Ascending aorta (tissue), 2 donors: Measurements from ENCODE around the gene ATXN1. TPM values are rescaled to one million over a fixed set of nuclear protein-coding genes. Genes with fewer than 3 reads are reported as not detected.
A peak's percentile ranks its signal among the peaks of the same experiment; 100 is the strongest.

Experiments
- DNase-seq, 2 donors: peaks; one replicate each; pipeline ENCODE4 v3.0.0-alpha.2; 2019; ENCODE audit warnings: low spot score in 2 of 2
- H3K27ac ChIP-seq, 2 donors: fragments of 200-600 bp; sonication (generic); one replicate each; pipeline ENCODE4 v1.5.1; 2016 to 2017; ENCODE audit warnings: mild to moderate bottlenecking in 1 of 2
- H3K27me3 ChIP-seq: fragments of 200-600 bp; sonication (generic); one replicate; pipeline ENCODE4 v1.5.1; 2017
- H3K36me3 ChIP-seq, 2 donors: fragments of 200-600 bp; sonication (generic); one replicate each; pipeline ENCODE4 v1.5.1; 2016
- H3K4me1 ChIP-seq, 2 donors: fragments of 200-600 bp; sonication (generic); one replicate each; pipeline ENCODE4 v1.5.1; 2016 to 2017; ENCODE audit warnings: mild to moderate bottlenecking in 1 of 2
- H3K4me3 ChIP-seq, 2 donors: fragments of 200-600 bp; sonication (generic); one replicate each; pipeline ENCODE4 v1.5.1; 2016 to 2017; ENCODE audit warnings: mild to moderate bottlenecking in 1 of 2
- H3K9me3 ChIP-seq, 2 donors: fragments of 200-600 bp; sonication (generic); one replicate each; pipeline ENCODE4 v1.5.1; 2016
- CTCF ChIP-seq, 3 experiments: fragments of 200-600 bp in 2 of 3; fragments of 450-650 bp in 1 of 3; sonication (generic) in 2 of 3; IDR thresholded peaks; one replicate each; pipeline ENCODE4 v1.5.1; 2016 to 2019; ENCODE audit warnings: antibody characterized with exemption in 3 of 3, mild to moderate bottlenecking in 1 of 3, moderate library complexity in 1 of 3
- intact Hi-C: fragments of 100-400 bp; cut with DNase I; formaldehyde crosslinking; loops from one replicate; pipeline ENCODE4 v1.15.1; 2023
- total RNA-seq: library from RNA; depleted of rRNA; stranded (reverse); fragments of >200 nt; gene quantifications from one replicate; pipeline ENCODE4 v1.1.0, GENCODE V29; 2016

ATXN1 gene
- total RNA-seq, 1 donor from 2014 or later = 68.3 TPM

- no peaks in the 10 kb centered on the region for H3K27me3 ChIP-seq
- no peak for TF ChIP-seq CTCF (IDR thresholded peaks at IDR 0.05)
- peaks cover 4 to 34% of the 10 kb centered on the region in 2 donors for H3K36me3 ChIP-seq
- no peak overlapping the region for H3K4me3 ChIP-seq
- no peak overlapping the region for H3K27ac ChIP-seq
- H3K9me3 ChIP-seq = no peaks in the 10 kb centered on the region
- intact Hi-C loops = no loop called here
- DNase-seq = no peak
- peaks cover 0 to 3% of the 10 kb centered on the region in 2 donors for H3K4me1 ChIP-seq
Measured at GRCh38 chr6:16284472-16284871, 476.8 kb downstream of the ATXN1 start.

DNA sequence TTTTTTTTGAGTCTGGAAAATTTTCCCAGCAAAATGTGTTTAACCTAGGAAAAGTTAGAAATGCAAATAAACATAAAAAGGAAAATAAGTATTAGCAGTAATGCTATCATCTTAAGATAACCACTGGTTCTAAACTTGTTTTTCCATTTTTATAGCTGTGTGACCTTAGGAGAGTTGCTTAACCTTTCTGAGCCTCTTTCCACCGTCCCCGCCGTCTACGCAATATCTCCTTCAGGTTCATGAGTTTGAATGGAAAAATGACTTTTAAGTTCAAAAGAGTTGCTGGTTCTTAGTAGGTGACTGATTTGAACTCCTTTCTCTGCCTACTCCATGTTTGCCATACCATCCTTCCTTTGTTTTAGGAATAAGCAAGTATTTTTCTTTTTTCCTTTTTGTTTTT lies 478.9 kb downstream of the ATXN1 start:
- no peaks in the 10 kb centered on the region for H3K9me3 ChIP-seq
- no peak overlapping the region for H3K27ac ChIP-seq
- peaks cover 5 to 12% of the 10 kb centered on the region in 2 donors for H3K4me1 ChIP-seq
- peaks cover 4 to 39% of the 10 kb centered on the region in 2 donors for H3K36me3 ChIP-seq
- no peak for DNase-seq
- no peak overlapping the region for H3K4me3 ChIP-seq
- intact Hi-C loops = no loop called here
- TF ChIP-seq CTCF (IDR thresholded peaks at IDR 0.05) = no peak
- no peaks in the 10 kb centered on the region for H3K27me3 ChIP-seq

DNA sequence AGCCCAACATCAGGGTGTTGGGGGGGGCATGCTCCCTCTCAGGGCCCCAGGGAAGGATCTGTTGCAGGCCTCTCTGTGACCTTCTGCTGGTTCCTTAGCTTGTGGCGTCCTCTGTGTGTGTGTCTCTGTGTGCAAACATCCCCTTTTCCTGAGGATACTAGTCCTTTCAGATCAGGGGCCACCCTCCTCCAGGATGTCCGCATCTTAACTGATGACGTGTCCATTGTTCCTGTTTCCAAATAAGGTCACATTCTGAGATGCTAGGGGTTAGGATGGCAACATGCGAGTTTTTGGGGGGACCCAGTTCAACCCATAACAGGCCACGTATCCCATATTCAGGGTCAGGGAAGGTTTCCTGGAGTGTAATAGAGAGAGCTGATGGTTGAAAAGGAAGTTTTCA lies 482.0 kb downstream of the ATXN1 start:
- Histone ChIP-seq H3K9me3 (no peaks in the 10 kb centered on the region), H3K4me1 (peaks cover 5 to 14% of the 10 kb centered on the region in 2 donors), H3K36me3 (peaks cover 4 to 28% of the 10 kb centered on the region in 2 donors), H3K4me3 (no peak overlapping the region), H3K27ac (no peak overlapping the region), H3K27me3 (no peaks in the 10 kb centered on the region)
- DNase-seq = no peak
- no peak for TF ChIP-seq CTCF (IDR thresholded peaks at IDR 0.05)
- intact Hi-C loops = loop anchor here (10.0 kb wide), 1 partner anchor 144 kb away; no protein-coding TSS in a partner anchor

- TF ChIP-seq CTCF (IDR thresholded peaks at IDR 0.05) = no peak
- DNase-seq = no peak
- H3K27me3 ChIP-seq = no peaks in the 10 kb centered on the region
- no peak overlapping the region for H3K4me3 ChIP-seq
- H3K4me1 ChIP-seq = peaks cover 5 to 14% of the 10 kb centered on the region in 2 donors
- H3K9me3 ChIP-seq = no peaks in the 10 kb centered on the region
- H3K27ac ChIP-seq = peak overlapping the region in 1 of 2 donors; percentile 21
- intact Hi-C loops = loop anchor here (10.0 kb wide), 1 partner anchor 144 kb away; no protein-coding TSS in a partner anchor
- H3K36me3 ChIP-seq = peaks cover 4 to 28% of the 10 kb centered on the region in 2 donors
Measured at GRCh38 chr6:16278750-16279149, 482.5 kb downstream of the ATXN1 start.

DNA sequence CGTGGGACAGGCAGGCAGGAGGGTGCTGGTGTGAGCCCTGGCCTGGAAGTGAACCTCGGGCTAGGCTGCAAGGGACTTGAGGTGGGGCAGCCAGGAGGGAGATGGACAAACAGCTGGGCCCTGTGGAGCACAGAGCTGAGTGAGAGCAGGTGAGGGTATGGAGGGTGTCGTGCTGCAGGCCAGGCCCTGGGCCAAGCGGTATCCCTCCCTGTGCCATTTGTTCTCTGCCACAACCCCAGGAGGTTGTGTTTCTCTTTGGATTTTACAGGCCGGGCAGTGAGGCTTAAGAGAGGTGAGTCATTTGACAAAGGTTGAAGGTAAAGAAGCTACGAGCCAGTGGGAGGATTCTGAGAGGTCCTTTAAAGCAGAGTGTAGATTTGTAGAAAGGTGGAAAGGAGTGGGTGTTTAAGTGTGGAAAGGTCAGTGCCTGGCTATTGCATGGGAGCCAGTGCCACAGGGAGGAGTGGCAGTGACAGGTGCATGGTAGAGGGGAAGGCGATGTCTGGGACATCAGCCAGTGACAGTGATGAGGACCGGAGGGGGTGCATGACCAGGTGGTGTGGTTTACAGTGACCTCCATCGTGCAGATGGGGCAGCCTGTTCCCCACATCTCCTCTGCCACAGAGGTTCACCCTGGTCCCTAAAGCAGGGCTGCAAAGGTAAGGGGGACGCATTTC lies 483.1 kb downstream of the ATXN1 start:
- Histone ChIP-seq H3K4me3 (peak overlapping the region in 1 of 2 donors; percentile 31), H3K36me3 (peaks cover 4 to 23% of the 10 kb centered on the region in 2 donors), H3K27me3 (no peaks in the 10 kb centered on the region), H3K4me1 (peaks cover 5 to 14% of the 10 kb centered on the region in 2 donors), H3K9me3 (no peaks in the 10 kb centered on the region), H3K27ac (peak overlapping the region; percentile 76 to 79)
- no peak for TF ChIP-seq CTCF (IDR thresholded peaks at IDR 0.05)
- no peak for DNase-seq
- intact Hi-C loops = loop anchor here (10.0 kb wide), 1 partner anchor 143 kb away; no protein-coding TSS in a partner anchor
